HG03103 (cell line): ENCODE results near the gene TMEM115.
A peak's percentile ranks its signal among the peaks of the same experiment; 100 is the strongest.

Experiments used
- ATAC-seq: cut with Tn5 transposase; IDR thresholded peaks from one replicate; pipeline ENCODE4 v1.9.1; 2021; ENCODE audit warnings: low read depth; ENCODE audit not compliant: unreplicated experiment

TMEM115 gene

GRCh38 chr3:50336452-50337174, 22.7 kb downstream of the TMEM115 start:
- peak; percentile 31 for ATAC-seq

DNA sequence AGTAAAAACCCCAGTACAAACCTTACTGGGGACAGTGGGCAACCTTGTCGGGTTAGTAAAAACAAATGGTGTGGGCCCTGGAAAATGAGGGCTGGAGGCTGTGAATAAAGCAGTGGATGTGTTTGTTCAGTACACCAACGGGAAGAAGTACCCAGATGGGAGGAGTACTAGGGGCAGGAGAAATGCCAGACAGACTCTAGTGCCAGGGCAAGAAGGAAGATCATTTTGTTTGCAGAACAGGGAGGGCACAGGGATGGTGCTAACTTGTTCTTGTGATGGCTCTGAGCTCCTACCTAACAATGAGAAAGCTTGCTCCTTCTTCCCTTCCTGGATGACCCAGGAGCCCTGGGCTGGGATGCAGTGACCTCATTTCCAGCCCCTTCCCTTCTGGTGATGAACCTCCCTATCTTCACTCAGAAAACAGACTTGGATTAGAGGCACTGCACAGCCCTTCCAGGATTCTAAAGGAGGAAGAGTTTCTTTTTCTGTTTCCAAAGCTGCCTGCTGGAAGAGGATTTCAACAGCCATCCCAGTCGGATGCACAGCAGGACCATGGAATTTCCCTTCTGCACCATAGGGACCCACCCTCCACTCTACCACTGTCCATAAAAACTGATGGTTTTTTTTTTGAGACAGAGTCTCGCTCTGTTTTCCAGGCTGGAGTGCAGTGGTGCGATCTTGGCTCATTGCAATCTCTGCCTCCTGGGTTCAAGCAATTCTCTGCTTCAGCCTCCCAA, 24.8 kb downstream of the TMEM115 start:
- ATAC-seq, result no peak

DNA sequence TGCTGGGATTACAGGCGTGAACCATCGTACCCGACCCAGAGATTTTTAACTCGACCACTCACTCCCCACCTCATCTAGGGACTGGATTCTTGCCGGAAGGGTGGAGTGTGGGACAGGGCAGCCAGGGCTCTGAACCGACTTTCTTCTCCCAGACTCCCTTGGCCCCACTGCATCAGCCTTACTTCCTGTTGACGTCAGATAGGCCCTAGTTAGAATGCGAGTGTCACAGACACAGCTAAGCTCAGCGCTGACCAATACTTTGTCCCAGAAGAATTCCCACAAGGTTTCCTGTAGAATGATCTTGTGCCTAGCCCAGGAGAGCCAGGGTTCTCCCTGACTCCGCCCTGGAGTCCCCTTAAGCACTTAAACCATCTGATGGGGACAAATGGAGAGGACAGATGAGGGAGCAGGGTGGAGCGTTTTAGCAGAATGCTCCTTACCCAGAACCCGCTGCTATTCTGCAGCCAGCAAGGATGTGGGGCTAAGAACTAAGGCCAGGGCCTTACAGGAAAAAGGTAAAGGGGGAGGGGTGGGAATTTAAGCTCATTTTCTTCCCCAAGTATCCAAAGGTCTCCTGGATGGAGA, 25.5 kb downstream of the TMEM115 start:
- ATAC-seq, result no peak

- ATAC-seq, result no peak
Observed at GRCh38 chr3:50331364-50331907, 27.9 kb downstream of the TMEM115 start.

- ATAC-seq, result no peak
Observed at GRCh38 chr3:50330330-50330729, 29.0 kb downstream of the TMEM115 start.

- ATAC-seq, result peak; percentile 84
Observed at GRCh38 chr3:50327943-50328691, 31.2 kb downstream of the TMEM115 start, which contains the start of gene TUSC2. TUSC2 (minus strand) TSS chr3:50328223; CDS start chr3:50328099, 124 bp downstream.

DNA sequence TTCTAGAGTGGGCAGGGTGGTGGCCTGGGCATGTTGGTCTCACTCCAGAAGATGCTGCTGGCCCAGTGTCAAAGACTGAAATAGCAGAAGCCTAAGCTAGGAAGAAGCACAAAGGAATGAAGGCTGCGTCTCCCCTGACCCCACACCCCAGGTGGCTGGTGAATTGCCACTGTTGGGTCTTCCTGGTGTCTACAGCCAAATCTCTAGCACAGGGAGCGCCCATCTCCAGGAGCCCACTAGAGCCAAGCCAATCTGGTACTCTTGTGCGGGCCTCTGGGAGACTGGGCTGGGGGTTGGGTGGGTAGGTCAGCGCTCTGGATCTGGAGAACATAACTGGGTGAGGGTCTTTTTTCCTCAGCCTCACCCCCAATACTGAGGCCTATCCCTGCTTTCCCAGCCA, 32.2 kb downstream of the TMEM115 start:
- ATAC-seq, result no peak

DNA sequence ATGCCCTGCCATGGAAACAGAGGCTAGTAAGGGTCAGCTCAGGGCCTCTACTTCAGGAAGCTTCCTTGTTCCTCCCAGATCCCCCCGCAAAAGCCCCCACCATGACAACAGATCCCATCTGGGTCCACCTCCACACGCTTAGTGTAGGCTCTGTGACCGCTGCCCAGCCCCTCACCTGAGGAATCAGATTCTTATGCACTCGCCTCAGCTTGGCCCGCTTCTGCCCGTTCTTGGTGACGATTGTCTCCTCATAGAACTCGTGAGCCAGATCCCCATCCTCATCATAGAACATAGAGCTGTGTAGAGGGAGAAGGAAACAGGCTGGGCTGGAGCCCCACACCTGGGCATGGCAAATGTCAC, 33.2 kb downstream of the TMEM115 start:
- no peak for ATAC-seq

DNA sequence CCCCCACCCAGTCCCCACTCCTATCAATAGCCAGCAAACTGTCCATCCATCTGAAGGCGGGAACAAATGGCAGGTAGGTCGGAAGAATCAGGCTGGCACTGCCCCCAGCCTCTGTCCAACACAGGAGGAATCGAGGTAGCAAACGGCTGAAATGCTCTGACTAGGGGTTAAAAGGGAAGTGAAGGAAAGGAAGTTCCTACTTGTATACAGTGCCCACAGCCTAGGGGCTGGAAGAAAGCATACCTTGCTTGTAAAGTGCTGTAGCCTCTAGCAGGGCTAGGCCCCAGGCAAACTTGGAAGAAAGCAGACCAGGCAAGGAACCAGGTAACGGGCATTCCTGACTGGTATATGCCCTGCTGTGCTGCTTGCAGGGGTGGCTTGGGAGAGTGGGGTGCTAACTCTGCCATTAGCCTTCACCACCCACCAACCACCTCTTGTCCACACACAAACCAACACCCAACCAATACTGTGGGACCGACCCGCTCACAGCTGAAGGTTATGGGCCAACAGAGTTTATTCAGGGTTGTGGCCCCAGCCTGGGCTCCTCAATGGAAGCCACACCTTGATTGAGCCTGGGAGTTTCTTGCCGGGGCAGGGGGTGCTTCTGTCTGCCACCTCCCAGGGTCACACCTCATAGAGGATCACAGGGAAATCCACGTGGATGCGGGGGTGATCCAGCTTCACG, 33.7 kb downstream of the TMEM115 start:
- no peak for ATAC-seq

GRCh38 chr3:50325113-50325480, 34.2 kb downstream of the TMEM115 start:
- no peak for ATAC-seq

- no peak for ATAC-seq
Observed at GRCh38 chr3:50324351-50325112, 34.8 kb downstream of the TMEM115 start.

DNA sequence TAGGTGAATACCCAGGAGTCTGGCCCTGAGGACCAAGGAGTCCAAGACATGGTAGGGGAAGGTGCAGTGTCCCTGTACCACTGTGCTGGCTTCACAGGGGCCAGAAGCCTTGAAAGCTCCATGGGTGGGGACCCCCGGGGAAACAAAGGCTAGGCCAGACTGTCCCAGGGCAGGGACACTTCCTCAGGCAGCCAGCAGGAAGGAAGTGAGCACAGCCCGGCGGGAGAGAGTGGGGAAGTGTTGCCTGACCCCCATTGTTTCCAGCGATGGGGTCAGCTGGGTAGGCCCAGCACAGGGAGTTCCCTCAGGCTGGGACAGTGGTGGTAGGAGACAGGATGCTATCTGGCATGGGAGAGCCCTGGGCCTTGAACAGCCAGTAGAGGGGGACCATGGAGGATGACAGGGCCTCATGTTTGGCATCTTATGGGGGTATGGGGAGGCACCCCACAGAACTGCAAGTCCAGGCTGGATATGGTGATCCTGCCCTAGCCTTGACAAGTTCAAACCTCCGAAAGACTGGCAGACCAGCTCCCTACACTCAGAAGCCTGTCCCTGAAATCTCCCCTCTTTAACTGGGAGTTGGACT, 35.6 kb downstream of the TMEM115 start:
- no peak for ATAC-seq

GRCh38 chr3:50323092-50323600, 36.2 kb downstream of the TMEM115 start:
- no peak for ATAC-seq

GRCh38 chr3:50322386-50323091, 36.8 kb downstream of the TMEM115 start, which contains the start of gene HYAL2:
HYAL2 (minus strand) TSS chr3:50322745; CDS start chr3:50320489, 2,256 bp downstream.
- no peak for ATAC-seq

GRCh38 chr3:50322115-50322385, 37.3 kb downstream of the TMEM115 start:
- ATAC-seq, result no peak

GRCh38 chr3:50321336-50322114, 37.8 kb downstream of the TMEM115 start:
- peak; percentile 70 for ATAC-seq

DNA sequence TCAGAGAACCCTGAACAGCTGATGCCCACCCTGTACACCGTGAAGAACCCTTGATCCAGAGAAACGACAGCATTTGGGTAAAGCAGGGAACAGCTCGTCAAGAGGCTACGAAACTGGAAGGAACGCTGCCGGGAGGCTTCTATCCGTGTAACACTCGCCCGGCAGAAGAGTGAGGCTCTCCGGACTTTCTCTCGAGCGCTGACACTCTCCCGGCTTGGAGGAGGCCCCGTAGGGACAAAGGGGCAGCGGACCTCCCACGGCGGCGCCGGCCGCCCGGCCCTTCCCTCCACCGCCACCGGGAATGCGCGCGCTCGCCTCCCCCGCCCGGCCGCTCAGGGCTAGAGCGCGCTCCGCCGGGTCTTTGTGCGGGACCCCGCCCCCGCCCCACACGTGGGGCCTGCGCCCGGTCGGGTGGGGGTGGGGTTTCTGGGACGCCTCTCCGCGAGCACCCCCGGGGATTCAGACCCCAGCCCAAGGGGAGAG, 38.4 kb downstream of the TMEM115 start:
- ATAC-seq, result peak; percentile 29
